ENCODE results near the gene HIRIP3.

HIRIP3 gene

DNA sequence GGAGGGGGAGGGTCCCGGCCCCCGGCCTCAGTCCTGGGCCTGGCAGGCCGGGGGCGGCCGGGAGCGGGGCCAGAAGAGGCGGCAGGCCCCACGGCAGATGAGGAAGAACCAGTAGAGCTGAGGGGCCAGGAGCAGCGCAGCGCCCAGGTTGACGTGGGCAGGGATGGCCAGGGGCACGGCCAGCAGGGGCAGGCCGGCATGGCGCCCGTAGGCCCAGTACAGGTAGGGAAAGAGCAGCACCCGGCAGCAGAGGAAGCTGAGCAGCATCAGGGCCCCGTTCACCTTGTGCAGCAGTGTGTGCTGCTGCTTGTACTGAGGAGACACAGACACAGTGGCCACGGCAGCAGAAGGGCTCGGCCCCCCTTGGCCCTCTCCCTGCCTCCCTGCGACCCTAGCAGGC lies 29.7 kb upstream of the HIRIP3 start:
- no peak for TF ChIP-seq ZNF8 (CRISPR knock-in tag; IDR thresholded peaks at IDR 0.05)
- TF ChIP-seq PPARA (CRISPR knock-in tag; IDR thresholded peaks at IDR 0.05; ENCODE audit: borderline replicate concordance): no peak
- TF ChIP-seq ESRRG (CRISPR knock-in tag; IDR thresholded peaks at IDR 0.05): no peak
- TF ChIP-seq CSDC2 (CRISPR knock-in tag; IDR thresholded peaks at IDR 0.05): no peak
- TF ChIP-seq, protein P1, sequence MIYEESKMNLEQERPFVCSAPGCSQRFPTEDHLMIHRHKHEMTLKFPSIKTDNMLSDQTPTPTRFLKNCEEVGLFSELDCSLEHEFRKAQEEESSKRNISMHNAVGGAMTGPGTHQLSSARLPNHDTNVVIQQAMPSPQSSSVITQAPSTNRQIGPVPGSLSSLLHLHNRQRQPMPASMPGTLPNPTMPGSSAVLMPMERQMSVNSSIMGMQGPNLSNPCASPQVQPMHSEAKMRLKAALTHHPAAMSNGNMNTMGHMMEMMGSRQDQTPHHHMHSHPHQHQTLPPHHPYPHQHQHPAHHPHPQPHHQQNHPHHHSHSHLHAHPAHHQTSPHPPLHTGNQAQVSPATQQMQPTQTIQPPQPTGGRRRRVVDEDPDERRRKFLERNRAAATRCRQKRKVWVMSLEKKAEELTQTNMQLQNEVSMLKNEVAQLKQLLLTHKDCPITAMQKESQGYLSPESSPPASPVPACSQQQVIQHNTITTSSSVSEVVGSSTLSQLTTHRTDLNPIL (CRISPR knock-in tag; IDR thresholded peaks at IDR 0.05; ENCODE audit: low read depth): no peak
- TF ChIP-seq BACH2 (CRISPR knock-in tag; IDR thresholded peaks at IDR 0.05; ENCODE audit: borderline replicate concordance): no peak
- TF ChIP-seq TCF4 (CRISPR knock-in tag; IDR thresholded peaks at IDR 0.05; ENCODE audit: borderline replicate concordance): no peak
- TF ChIP-seq ZFP30 (CRISPR knock-in tag; IDR thresholded peaks at IDR 0.05): no peak
- TF ChIP-seq, protein P2, sequence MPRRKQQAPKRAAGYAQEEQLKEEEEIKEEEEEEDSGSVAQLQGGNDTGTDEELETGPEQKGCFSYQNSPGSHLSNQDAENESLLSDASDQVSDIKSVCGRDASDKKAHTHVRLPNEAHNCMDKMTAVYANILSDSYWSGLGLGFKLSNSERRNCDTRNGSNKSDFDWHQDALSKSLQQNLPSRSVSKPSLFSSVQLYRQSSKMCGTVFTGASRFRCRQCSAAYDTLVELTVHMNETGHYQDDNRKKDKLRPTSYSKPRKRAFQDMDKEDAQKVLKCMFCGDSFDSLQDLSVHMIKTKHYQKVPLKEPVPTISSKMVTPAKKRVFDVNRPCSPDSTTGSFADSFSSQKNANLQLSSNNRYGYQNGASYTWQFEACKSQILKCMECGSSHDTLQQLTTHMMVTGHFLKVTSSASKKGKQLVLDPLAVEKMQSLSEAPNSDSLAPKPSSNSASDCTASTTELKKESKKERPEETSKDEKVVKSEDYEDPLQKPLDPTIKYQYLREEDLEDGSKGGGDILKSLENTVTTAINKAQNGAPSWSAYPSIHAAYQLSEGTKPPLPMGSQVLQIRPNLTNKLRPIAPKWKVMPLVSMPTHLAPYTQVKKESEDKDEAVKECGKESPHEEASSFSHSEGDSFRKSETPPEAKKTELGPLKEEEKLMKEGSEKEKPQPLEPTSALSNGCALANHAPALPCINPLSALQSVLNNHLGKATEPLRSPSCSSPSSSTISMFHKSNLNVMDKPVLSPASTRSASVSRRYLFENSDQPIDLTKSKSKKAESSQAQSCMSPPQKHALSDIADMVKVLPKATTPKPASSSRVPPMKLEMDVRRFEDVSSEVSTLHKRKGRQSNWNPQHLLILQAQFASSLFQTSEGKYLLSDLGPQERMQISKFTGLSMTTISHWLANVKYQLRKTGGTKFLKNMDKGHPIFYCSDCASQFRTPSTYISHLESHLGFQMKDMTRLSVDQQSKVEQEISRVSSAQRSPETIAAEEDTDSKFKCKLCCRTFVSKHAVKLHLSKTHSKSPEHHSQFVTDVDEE (CRISPR knock-in tag; IDR thresholded peaks at IDR 0.05): no peak
- no peak for TF ChIP-seq ZFP3 (CRISPR knock-in tag; IDR thresholded peaks at IDR 0.05)
- ATAC-seq: no peak

DNA sequence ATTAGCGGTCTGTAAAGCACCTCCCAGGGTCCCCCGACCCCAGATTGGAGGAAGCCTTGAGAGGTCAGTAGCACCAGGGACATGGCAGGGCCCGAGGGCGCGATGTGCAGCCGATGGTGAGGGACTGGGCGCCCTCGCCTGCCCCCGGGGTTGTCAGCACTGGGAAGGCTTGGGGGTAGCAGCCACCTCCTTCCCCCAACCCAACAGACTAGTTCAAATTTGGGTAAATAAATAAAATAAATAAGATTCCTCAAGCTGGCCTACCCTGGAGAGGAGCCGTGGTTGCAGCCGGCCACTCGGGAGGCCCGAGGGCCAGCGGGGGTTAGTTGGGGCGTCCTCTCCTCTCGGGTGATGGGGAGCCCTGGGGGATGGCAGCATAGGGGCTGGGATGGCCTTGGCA lies 29.0 kb upstream of the HIRIP3 start:
- ATAC-seq: no peak
- TF ChIP-seq, protein P3, sequence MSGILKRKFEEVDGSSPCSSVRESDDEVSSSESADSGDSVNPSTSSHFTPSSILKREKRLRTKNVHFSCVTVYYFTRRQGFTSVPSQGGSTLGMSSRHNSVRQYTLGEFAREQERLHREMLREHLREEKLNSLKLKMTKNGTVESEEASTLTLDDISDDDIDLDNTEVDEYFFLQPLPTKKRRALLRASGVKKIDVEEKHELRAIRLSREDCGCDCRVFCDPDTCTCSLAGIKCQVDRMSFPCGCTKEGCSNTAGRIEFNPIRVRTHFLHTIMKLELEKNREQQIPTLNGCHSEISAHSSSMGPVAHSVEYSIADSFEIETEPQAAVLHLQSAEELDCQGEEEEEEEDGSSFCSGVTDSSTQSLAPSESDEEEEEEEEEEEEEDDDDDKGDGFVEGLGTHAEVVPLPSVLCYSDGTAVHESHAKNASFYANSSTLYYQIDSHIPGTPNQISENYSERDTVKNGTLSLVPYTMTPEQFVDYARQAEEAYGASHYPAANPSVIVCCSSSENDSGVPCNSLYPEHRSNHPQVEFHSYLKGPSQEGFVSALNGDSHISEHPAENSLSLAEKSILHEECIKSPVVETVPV (CRISPR knock-in tag; IDR thresholded peaks at IDR 0.05): no peak
- TF ChIP-seq ARNTL (CRISPR knock-in tag; IDR thresholded peaks at IDR 0.05; ENCODE audit: borderline replicate concordance, low read depth) (no peak), PPARA (CRISPR knock-in tag; IDR thresholded peaks at IDR 0.05; ENCODE audit: borderline replicate concordance) (no peak), SNAI2 (CRISPR knock-in tag; IDR thresholded peaks at IDR 0.05) (no peak), ZC3H10 (CRISPR knock-in tag; IDR thresholded peaks at IDR 0.05) (no peak), TOX (CRISPR knock-in tag; IDR thresholded peaks at IDR 0.05; ENCODE audit: borderline replicate concordance) (no peak), ZFP3 (CRISPR knock-in tag; IDR thresholded peaks at IDR 0.05) (no peak), OSR1 (CRISPR knock-in tag; IDR thresholded peaks at IDR 0.05) (no peak), GLIS3 (CRISPR knock-in tag; IDR thresholded peaks at IDR 0.05) (no peak), CSDC2 (CRISPR knock-in tag; IDR thresholded peaks at IDR 0.05) (no peak), ISL1 (CRISPR knock-in tag; IDR thresholded peaks at IDR 0.05) (no peak), ZNF8 (CRISPR knock-in tag; IDR thresholded peaks at IDR 0.05) (no peak), ZFP30 (CRISPR knock-in tag; IDR thresholded peaks at IDR 0.05) (no peak), BACH2 (CRISPR knock-in tag; IDR thresholded peaks at IDR 0.05; ENCODE audit: borderline replicate concordance) (no peak), ESRRG (CRISPR knock-in tag; IDR thresholded peaks at IDR 0.05) (no peak), ZNF70 (CRISPR knock-in tag; IDR thresholded peaks at IDR 0.05) (no peak), TCF4 (CRISPR knock-in tag; IDR thresholded peaks at IDR 0.05; ENCODE audit: borderline replicate concordance) (no peak)
- TF ChIP-seq, protein P4, sequence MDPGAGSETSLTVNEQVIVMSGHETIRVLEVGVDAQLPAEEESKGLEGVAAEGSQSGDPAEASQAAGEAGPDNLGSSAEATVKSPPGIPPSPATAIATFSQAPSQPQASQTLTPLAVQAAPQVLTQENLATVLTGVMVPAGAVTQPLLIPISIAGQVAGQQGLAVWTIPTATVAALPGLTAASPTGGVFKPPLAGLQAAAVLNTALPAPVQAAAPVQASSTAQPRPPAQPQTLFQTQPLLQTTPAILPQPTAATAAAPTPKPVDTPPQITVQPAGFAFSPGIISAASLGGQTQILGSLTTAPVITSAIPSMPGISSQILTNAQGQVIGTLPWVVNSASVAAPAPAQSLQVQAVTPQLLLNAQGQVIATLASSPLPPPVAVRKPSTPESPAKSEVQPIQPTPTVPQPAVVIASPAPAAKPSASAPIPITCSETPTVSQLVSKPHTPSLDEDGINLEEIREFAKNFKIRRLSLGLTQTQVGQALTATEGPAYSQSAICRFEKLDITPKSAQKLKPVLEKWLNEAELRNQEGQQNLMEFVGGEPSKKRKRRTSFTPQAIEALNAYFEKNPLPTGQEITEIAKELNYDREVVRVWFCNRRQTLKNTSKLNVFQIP (CRISPR knock-in tag; IDR thresholded peaks at IDR 0.05; ENCODE audit: borderline replicate concordance, low read depth): no peak

DNA sequence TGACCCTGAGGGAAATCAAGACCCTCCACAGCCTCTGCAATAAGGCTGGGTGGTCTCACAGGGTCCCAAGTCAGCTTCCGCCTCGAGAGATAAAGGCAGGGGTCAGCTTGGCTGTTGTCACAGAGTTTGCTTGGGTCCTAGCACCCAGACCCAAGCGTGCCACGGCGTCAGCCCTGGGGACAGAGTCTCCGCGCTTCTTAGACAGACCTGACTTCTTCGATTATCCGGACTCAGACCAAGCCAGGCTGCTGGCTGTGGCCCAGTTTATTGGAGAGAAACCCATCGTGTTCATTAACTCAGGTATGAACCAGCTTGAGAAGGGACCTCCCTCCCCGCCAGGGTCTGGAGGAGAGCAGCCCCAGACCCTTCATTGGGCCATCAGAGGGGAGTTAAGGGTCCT lies 28.2 kb upstream of the HIRIP3 start:
- no peak for ATAC-seq
- TF ChIP-seq ESRRG (CRISPR knock-in tag; IDR thresholded peaks at IDR 0.05): no peak
- TF ChIP-seq TCF4 (CRISPR knock-in tag; IDR thresholded peaks at IDR 0.05; ENCODE audit: borderline replicate concordance): no peak
- no peak for TF ChIP-seq BACH2 (CRISPR knock-in tag; IDR thresholded peaks at IDR 0.05; ENCODE audit: borderline replicate concordance)
- TF ChIP-seq ZFP30 (CRISPR knock-in tag; IDR thresholded peaks at IDR 0.05): no peak
- no peak for TF ChIP-seq RARB (CRISPR knock-in tag; IDR thresholded peaks at IDR 0.05)
- TF ChIP-seq ISL1 (CRISPR knock-in tag; IDR thresholded peaks at IDR 0.05): no peak
- TF ChIP-seq, protein P2 (CRISPR knock-in tag; IDR thresholded peaks at IDR 0.05): no peak
- TF ChIP-seq ZC3H10 (CRISPR knock-in tag; IDR thresholded peaks at IDR 0.05): no peak
- TF ChIP-seq ARNTL (CRISPR knock-in tag; IDR thresholded peaks at IDR 0.05; ENCODE audit: borderline replicate concordance, low read depth): no peak
- TF ChIP-seq ZNF70 (CRISPR knock-in tag; IDR thresholded peaks at IDR 0.05): no peak
- TF ChIP-seq, protein P5, sequence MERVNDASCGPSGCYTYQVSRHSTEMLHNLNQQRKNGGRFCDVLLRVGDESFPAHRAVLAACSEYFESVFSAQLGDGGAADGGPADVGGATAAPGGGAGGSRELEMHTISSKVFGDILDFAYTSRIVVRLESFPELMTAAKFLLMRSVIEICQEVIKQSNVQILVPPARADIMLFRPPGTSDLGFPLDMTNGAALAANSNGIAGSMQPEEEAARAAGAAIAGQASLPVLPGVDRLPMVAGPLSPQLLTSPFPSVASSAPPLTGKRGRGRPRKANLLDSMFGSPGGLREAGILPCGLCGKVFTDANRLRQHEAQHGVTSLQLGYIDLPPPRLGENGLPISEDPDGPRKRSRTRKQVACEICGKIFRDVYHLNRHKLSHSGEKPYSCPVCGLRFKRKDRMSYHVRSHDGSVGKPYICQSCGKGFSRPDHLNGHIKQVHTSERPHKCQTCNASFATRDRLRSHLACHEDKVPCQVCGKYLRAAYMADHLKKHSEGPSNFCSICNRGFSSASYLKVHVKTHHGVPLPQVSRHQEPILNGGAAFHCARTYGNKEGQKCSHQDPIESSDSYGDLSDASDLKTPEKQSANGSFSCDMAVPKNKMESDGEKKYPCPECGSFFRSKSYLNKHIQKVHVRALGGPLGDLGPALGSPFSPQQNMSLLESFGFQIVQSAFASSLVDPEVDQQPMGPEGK (CRISPR knock-in tag; IDR thresholded peaks at IDR 0.05; ENCODE audit: borderline replicate concordance): no peak
- TF ChIP-seq, protein P4 (CRISPR knock-in tag; IDR thresholded peaks at IDR 0.05; ENCODE audit: borderline replicate concordance, low read depth): no peak
- TF ChIP-seq ZNF8 (CRISPR knock-in tag; IDR thresholded peaks at IDR 0.05): no peak
- no peak for TF ChIP-seq TOX (CRISPR knock-in tag; IDR thresholded peaks at IDR 0.05; ENCODE audit: borderline replicate concordance)
- TF ChIP-seq SNAI2 (CRISPR knock-in tag; IDR thresholded peaks at IDR 0.05): no peak
